Gastrocnemius medialis (tissue), 4 donors: Measurements from ENCODE around the gene GRHPR. TPM values are rescaled to one million over a fixed set of nuclear protein-coding genes. Genes with fewer than 3 reads are reported as not detected.

ENCODE experiments used
- ATAC-seq, 2 donors: fragments of 150-250 bp; one replicate each; pipeline ENCODE4 v1.9.1; 2016
- DNase-seq, 2 donors: peaks; one replicate each; pipeline ENCODE4 v3.0.0-alpha.2; 2019
- H3K27ac ChIP-seq, 4 donors: fragments of 200-600 bp; sonication (generic); 1 replicate in 1 of 4; 2 replicates in 3 of 4; pipeline ENCODE4 v1.5.1; 2016 to 2018; ENCODE audit warnings: mild to moderate bottlenecking in 2 of 4, moderate library complexity in 1 of 4
- H3K27me3 ChIP-seq, 3 donors: fragments of 200-600 bp; sonication (generic) in 2 of 3; 1 replicate in 1 of 3; 2 replicates in 2 of 3; pipeline versions ENCODE4 v1.5.1 to v1.6.0; 2016 to 2019; ENCODE audit warnings: mild to moderate bottlenecking in 1 of 3, moderate library complexity in 1 of 3
- H3K36me3 ChIP-seq, 2 donors: fragments of 200-600 bp; sonication (generic) in 1 of 2; one replicate each; pipeline ENCODE4 v1.5.1; 2017 to 2018
- H3K4me1 ChIP-seq, 2 donors: fragments of 200-600 bp; sonication (generic) in 1 of 2; one replicate each; pipeline ENCODE4 v1.5.1; 2016 to 2017; ENCODE audit warnings: mild to moderate bottlenecking in 2 of 2
- H3K4me3 ChIP-seq, 4 donors: fragments of 200-600 bp; sonication (generic) in 3 of 4; 1 replicate in 1 of 4; 2 replicates in 3 of 4; pipeline ENCODE4 v1.5.1; 2016 to 2019; ENCODE audit warnings: mild to moderate bottlenecking in 2 of 4
- H3K9me3 ChIP-seq, 3 donors: fragments of 200-600 bp; sonication (generic) in 2 of 3; 1 replicate in 1 of 3; 2 replicates in 2 of 3; pipeline ENCODE4 v1.5.1; 2016 to 2019
- POLR2A ChIP-seq, 2 donors: fragments of 450-650 bp; IDR thresholded peaks; one replicate each; pipeline ENCODE4 v1.6.1; 2017; ENCODE audit warnings: antibody characterized with exemption in 2 of 2, mild to moderate bottlenecking in 2 of 2, moderate library complexity in 2 of 2
- in situ Hi-C, 4 donors: fragments of 200-750 bp; cut with MboI; loops; one replicate each; pipeline versions ENCODE4 v1.15.0 to v1.8.0; 2017; ENCODE audit warnings: low sequenced_read_pairs in 4 of 4
- intact Hi-C: fragments of 100-400 bp; cut with DNase I; formaldehyde crosslinking; loops from one replicate; pipeline ENCODE4 v1.15.1; 2023; ENCODE audit warnings: low total_unique reads
- total RNA-seq, 4 donors: library from RNA; depleted of rRNA; stranded (reverse); fragments of >200 nt; gene quantifications; one replicate each; pipeline versions ENCODE4 v1.1.0 to v1.2.3, GENCODE V29; 2016
- TF ChIP-seq, protein P1 (sequence below), 5 experiments: fragments of 450-650 bp in 3 of 5; fragments of 200-600 bp in 2 of 5; sonication (generic) in 2 of 5; IDR thresholded peaks in 4 of 5; conservative IDR thresholded peaks in 1 of 5; 1 replicate in 4 of 5; 2 replicates in 1 of 5; pipeline ENCODE4 v1.5.1; 2016 to 2019; ENCODE audit warnings: antibody characterized with exemption in 5 of 5, mild to moderate bottlenecking in 3 of 5, moderate library complexity in 3 of 5

Gene GRHPR
- total RNA-seq, 4 donors from 2014 or later = 119 to 138 (median 128) TPM

- ATAC-seq (no peak), DNase-seq (no peak)
- H3K9me3 ChIP-seq = no peaks in the 10 kb centered on the region
- TF ChIP-seq POLR2A (IDR thresholded peaks at IDR 0.05) = no peak
- TF ChIP-seq, protein P1, sequence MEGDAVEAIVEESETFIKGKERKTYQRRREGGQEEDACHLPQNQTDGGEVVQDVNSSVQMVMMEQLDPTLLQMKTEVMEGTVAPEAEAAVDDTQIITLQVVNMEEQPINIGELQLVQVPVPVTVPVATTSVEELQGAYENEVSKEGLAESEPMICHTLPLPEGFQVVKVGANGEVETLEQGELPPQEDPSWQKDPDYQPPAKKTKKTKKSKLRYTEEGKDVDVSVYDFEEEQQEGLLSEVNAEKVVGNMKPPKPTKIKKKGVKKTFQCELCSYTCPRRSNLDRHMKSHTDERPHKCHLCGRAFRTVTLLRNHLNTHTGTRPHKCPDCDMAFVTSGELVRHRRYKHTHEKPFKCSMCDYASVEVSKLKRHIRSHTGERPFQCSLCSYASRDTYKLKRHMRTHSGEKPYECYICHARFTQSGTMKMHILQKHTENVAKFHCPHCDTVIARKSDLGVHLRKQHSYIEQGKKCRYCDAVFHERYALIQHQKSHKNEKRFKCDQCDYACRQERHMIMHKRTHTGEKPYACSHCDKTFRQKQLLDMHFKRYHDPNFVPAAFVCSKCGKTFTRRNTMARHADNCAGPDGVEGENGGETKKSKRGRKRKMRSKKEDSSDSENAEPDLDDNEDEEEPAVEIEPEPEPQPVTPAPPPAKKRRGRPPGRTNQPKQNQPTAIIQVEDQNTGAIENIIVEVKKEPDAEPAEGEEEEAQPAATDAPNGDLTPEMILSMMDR (IDR thresholded peaks at IDR 0.05 in 4 of 5, conservative IDR thresholded peaks at IDR 0.05 in 1 of 5) = no peak
- no peak overlapping the region for H3K27ac ChIP-seq
- in situ Hi-C loops = no loop called here
- H3K27me3 ChIP-seq = no peaks in the 10 kb centered on the region
- no peaks in the 10 kb centered on the region for H3K36me3 ChIP-seq
- no peak overlapping the region for H3K4me3 ChIP-seq
- intact Hi-C loops = no loop called here
- H3K4me1 ChIP-seq = no peaks in the 10 kb centered on the region
These were observed 15.7 kb upstream of the GRHPR start for GRCh38 chr9:37406603-37407401.

- TF ChIP-seq, protein P1 (IDR thresholded peaks at IDR 0.05 in 4 of 5, conservative IDR thresholded peaks at IDR 0.05 in 1 of 5) = no peak
- no peak for TF ChIP-seq POLR2A (IDR thresholded peaks at IDR 0.05)
- no peak for ATAC-seq
- H3K36me3 ChIP-seq = no peaks in the 10 kb centered on the region
- no peaks in the 10 kb centered on the region for H3K9me3 ChIP-seq
- no peak overlapping the region for H3K4me3 ChIP-seq
- no peak overlapping the region for H3K27ac ChIP-seq
- in situ Hi-C loops (no loop called here), intact Hi-C loops (no loop called here)
- peaks cover 0 to 6% of the 10 kb centered on the region in 2 donors for H3K4me1 ChIP-seq
- DNase-seq = no peak
- H3K27me3 ChIP-seq = no peaks in the 10 kb centered on the region
These were observed 15.0 kb upstream of the GRHPR start for GRCh38 chr9:37407468-37407867.

GRCh38 chr9:37408933-37409710 lies 13.4 kb upstream of the GRHPR start:
- no peaks in the 10 kb centered on the region for H3K27me3 ChIP-seq
- H3K27ac ChIP-seq = no peak overlapping the region
- intact Hi-C loops (no loop called here), in situ Hi-C loops (no loop called here)
- no peaks in the 10 kb centered on the region for H3K9me3 ChIP-seq
- no peaks in the 10 kb centered on the region for H3K36me3 ChIP-seq
- no peak overlapping the region for H3K4me3 ChIP-seq
- no peak for DNase-seq
- TF ChIP-seq POLR2A (IDR thresholded peaks at IDR 0.05) = no peak
- TF ChIP-seq, protein P1 (IDR thresholded peaks at IDR 0.05 in 4 of 5, conservative IDR thresholded peaks at IDR 0.05 in 1 of 5) = no peak
- ATAC-seq = no peak
- H3K4me1 ChIP-seq = peaks cover 5 to 16% of the 10 kb centered on the region in 2 donors

GRCh38 chr9:37410354-37410861 lies 12.1 kb upstream of the GRHPR start:
- intact Hi-C loops (no loop called here), in situ Hi-C loops (loop anchor here in 2 of 4 donors (10.0 kb wide), 2 partner anchors 54 to 74 kb away; partner anchors contain the start of genes POLR1E (in 1 of the 2) and ZBTB5 (in 1 of the 2))
- ATAC-seq (no peak), DNase-seq (no peak)
- no peak for TF ChIP-seq POLR2A (IDR thresholded peaks at IDR 0.05)
- no peaks in the 10 kb centered on the region for H3K27me3 ChIP-seq
- H3K9me3 ChIP-seq = no peaks in the 10 kb centered on the region
- H3K27ac ChIP-seq = no peak overlapping the region
- H3K36me3 ChIP-seq = no peaks in the 10 kb centered on the region
- peaks cover 5 to 22% of the 10 kb centered on the region in 2 donors for H3K4me1 ChIP-seq
- H3K4me3 ChIP-seq = no peak overlapping the region
